Right cardiac atrium (tissue), 5 donors: ENCODE results near the gene ARHGEF26. TPM values are rescaled to one million over a fixed set of nuclear protein-coding genes. Genes with fewer than 3 reads are reported as not detected.

Experiments used
- ATAC-seq, 2 donors: fragments of 200-7000 bp; cut with Tn5 transposase; one replicate each; pipeline versions ENCODE4 v1.8.0 to v1.9.1; 2020; ENCODE audit warnings: moderate library complexity in 2 of 2, mild to moderate bottlenecking in 1 of 2
- DNase-seq, 3 donors: peaks; one replicate each; pipeline ENCODE4 v3.0.0-alpha.2; 2020
- H3K27ac ChIP-seq: one replicate; pipeline ENCODE4 v1.5.1; 2013; ENCODE audit warnings: mild to moderate bottlenecking, low read length, control low read depth, moderate library complexity
- H3K27me3 ChIP-seq: one replicate; pipeline ENCODE4 v1.6.1; 2013; ENCODE audit not compliant: control insufficient read depth, insufficient read depth
- H3K4me1 ChIP-seq: one replicate; pipeline ENCODE4 v1.6.1; 2013; ENCODE audit warnings: low read length; ENCODE audit not compliant: control insufficient read depth, insufficient read depth
- H3K4me3 ChIP-seq: one replicate; pipeline ENCODE4 v1.5.1; 2013; ENCODE audit warnings: low read length, control low read depth
- H3K9me3 ChIP-seq: one replicate; pipeline ENCODE4 v1.6.1; 2013; ENCODE audit warnings: low read length; ENCODE audit not compliant: control insufficient read depth
- WGBS: extraction: QIAGEN DNeasy Blood & Tissue Kit; methylation state at CpG from one replicate; pipeline ENCODE4 v1.1.7; 2013; 5-methylcytosine and 5-hydroxymethylcytosine counted together
- intact Hi-C, 4 donors: fragments of 100-400 bp; cut with DNase I; formaldehyde crosslinking; loops; one replicate each; pipeline versions ENCODE4 v1.11.0 to v1.14.0; 2022 to 2023
- polyA plus RNA-seq: library from polyadenylated mRNA; stranded (reverse); fragments of 200-250 nt; gene quantifications from one replicate; pipeline ENCODE4 v1.2.3, GENCODE V29; 2013
- total RNA-seq, 4 donors: library from RNA; stranded (reverse); fragmentation: NEBNext Ultra II Directional; extraction: Animal tissue kit (Norgen Biotek cat#: 25700); gene quantifications; one replicate each; pipeline ENCODE4 v1.2.1, GENCODE V29; 2021
- donor health status: healthy with polysubstance abuse.
- donor health status: DM: no; HTN: yes; CAD: no.
- donor health status: DM: no; HTN: no; CAD: no.
- donor health status: DM: no; HTN: yes; CAD: no; lungs with severe emphysema.
- donor health status: DM: yes; HTN: yes; CAD: no.

The ARHGEF26 gene
- total and polyA plus RNA-seq, 5 donors: 3.3 to 7.5 (median 5.0) TPM

DNA sequence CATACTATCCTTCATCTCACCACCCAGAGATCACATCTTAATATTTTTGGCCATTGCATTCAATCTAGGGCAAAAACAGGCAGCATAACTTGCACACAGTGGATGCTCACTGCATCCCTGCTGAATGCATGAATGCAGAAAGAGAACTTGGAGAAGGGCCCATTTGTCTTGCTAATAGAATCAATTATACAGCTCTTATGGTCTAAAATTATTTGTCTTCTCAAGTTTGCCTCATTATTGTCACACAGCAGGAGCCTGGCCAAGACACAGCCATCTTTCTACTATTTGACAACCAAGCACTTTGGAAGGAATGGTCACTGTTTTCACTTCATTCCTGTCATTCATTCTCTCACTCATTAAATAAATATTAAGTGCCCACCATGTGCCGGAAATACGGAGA, 1.2 kb upstream of the ARHGEF26 start:
- H3K27me3 ChIP-seq: no peaks in the 10 kb centered on the region
- H3K27ac ChIP-seq: no peak overlapping the region
- DNase-seq (no peak), ATAC-seq (no peak)
- no peaks in the 10 kb centered on the region for H3K9me3 ChIP-seq
- H3K4me3 ChIP-seq: no peak overlapping the region
- intact Hi-C loops: loop anchor here in 2 of 4 donors (10.0 kb wide), 2 partner anchors 125 to 135 kb away; no protein-coding TSS in a partner anchor
- no peaks in the 10 kb centered on the region for H3K4me1 ChIP-seq
- 82% methylated on average over 2 of the region's 2 CpGs for WGBS

DNA sequence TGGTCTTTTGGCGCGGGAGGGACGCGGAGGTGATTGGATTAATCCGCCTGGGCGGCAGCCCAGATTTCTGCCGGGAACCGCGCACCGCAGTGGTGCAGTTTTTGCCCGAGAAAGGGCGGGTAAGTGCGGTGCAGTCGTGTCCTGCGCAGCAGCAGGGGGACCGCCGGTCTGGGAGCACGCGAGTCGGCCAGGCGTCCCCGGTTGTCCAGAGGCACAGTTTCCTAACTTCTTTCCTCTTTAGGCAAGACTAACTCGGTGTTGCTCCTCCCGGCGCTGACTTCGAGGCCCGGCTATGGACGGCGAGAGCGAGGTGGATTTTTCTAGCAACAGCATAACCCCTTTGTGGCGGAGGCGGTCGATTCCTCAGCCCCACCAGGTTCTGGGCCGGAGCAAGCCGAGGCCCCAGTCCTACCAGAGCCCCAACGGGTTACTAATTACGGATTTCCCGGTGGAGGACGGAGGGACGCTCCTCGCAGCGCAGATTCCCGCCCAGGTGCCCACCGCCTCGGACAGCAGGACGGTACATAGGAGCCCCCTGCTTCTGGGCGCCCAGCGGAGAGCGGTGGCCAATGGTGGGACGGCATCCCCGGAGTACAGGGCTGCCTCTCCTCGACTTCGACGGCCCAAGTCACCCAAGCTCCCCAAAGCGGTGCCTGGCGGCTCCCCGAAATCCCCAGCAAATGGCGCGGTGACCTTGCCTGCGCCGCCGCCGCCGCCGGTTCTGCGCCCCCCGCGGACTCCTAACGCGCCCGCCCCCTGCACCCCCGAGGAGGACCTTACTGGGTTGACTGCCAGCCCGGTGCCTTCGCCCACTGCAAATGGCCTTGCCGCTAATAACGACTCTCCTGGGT, 736 bp downstream of the ARHGEF26 start:
- H3K4me1 ChIP-seq: no peaks in the 10 kb centered on the region
- peak overlapping the region; percentile 20 for H3K27ac ChIP-seq
- under 1% methylated on average over 76 of the region's 76 CpGs for WGBS
- no peaks in the 10 kb centered on the region for H3K27me3 ChIP-seq
- DNase-seq (peak; percentile 23 to 75 (median 68)), ATAC-seq (peak; percentile 80)
- H3K4me3 ChIP-seq: peak overlapping the region; percentile 63
- no peaks in the 10 kb centered on the region for H3K9me3 ChIP-seq
- intact Hi-C loops: loop anchor here in 2 of 4 donors (10.0 kb wide), 2 partner anchors 123 to 133 kb away; no protein-coding TSS in a partner anchor

DNA sequence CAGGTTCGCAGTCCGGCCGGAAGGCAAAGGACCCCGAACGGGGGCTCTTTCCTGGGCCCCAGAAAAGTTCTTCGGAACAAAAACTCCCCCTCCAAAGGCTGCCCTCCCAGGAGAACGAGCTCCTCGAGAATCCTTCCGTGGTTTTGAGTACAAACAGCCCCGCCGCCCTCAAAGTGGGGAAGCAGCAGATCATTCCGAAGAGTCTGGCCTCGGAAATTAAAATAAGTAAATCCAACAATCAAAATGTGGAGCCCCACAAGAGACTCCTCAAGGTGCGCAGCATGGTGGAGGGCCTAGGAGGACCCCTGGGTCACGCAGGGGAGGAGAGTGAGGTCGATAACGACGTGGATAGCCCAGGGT, 1.3 kb downstream of the ARHGEF26 start:
- 2% methylated on average over 18 of the region's 18 CpGs for WGBS
- peak in 1 of 3 donors; percentile 52 for DNase-seq
- H3K4me1 ChIP-seq: no peaks in the 10 kb centered on the region
- intact Hi-C loops: loop anchor here in 2 of 4 donors (10.0 kb wide), 2 partner anchors 122 to 132 kb away; no protein-coding TSS in a partner anchor
- peak overlapping the region; percentile 63 for H3K4me3 ChIP-seq
- H3K9me3 ChIP-seq: no peaks in the 10 kb centered on the region
- no peak for ATAC-seq
- peak overlapping the region; percentile 20 for H3K27ac ChIP-seq
- H3K27me3 ChIP-seq: no peaks in the 10 kb centered on the region

DNA sequence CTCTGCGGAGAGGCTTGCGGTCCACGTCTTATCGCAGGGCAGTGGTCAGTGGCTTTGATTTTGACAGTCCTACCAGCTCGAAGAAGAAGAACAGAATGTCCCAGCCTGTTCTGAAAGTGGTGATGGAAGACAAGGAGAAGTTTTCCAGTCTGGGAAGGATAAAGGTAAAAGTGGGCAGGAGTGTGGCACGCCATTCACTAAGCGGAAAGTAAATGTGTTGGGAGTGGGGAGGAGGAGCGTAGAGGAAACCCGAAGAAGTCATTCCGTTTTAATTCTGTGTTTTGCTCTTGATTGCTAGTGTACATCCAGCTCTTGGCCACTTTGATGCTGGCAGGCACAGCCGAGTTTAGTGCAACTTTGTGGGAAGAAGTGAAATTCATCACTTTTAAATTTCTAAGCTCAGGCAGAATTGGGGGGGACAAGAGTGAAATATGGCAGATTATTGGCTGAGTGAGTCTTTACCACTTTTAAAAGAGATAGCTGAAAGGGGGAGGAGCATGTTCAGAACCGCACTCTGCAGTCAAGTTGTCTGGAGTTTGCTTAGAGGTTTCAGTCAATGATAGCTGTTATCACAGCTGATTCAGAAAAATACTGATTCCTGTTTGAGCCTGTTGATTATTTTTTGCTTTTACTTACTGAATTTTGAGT, 1.8 kb downstream of the ARHGEF26 start:
- 9% methylated on average over 12 of the region's 12 CpGs for WGBS
- Histone ChIP-seq H3K9me3 (no peaks in the 10 kb centered on the region), H3K27ac (peak overlapping the region; percentile 7), H3K4me1 (no peaks in the 10 kb centered on the region), H3K27me3 (no peaks in the 10 kb centered on the region), H3K4me3 (peak overlapping the region; percentile 63)
- ATAC-seq (peak; percentile 13 to 19), DNase-seq (peak in 1 of 3 donors; percentile 52)
- intact Hi-C loops: loop anchor here in 2 of 4 donors (10.0 kb wide), 2 partner anchors 122 to 132 kb away; no protein-coding TSS in a partner anchor

DNA sequence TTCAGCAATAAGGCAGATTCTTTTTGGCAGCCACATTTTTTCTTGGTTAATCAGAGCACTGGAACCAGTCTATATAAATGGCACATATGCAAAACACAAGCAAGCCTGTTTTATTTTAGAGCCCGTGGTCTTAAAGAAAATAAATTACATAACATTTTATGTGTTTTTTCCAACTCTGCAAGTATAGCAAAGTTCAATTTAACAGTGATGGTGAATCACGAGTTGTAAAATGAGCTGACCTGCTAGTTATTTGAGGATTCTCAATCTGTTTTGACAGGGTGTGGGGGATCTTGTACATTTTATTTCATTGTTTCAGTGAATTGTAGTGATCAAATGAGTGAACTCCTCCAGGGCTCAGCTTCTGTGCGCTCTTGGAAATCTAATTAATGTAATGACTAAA, 2.7 kb downstream of the ARHGEF26 start:
- H3K4me3 ChIP-seq: peak overlapping the region; percentile 63
- H3K4me1 ChIP-seq: no peaks in the 10 kb centered on the region
- DNase-seq: no peak
- no peak for ATAC-seq
- no peaks in the 10 kb centered on the region for H3K27me3 ChIP-seq
- H3K9me3 ChIP-seq: no peaks in the 10 kb centered on the region
- WGBS: 56% methylated on average over 3 of the region's 3 CpGs
- intact Hi-C loops: loop anchor here in 2 of 4 donors (10.0 kb wide), 2 partner anchors 121 to 131 kb away; no protein-coding TSS in a partner anchor
- H3K27ac ChIP-seq: no peak overlapping the region

DNA sequence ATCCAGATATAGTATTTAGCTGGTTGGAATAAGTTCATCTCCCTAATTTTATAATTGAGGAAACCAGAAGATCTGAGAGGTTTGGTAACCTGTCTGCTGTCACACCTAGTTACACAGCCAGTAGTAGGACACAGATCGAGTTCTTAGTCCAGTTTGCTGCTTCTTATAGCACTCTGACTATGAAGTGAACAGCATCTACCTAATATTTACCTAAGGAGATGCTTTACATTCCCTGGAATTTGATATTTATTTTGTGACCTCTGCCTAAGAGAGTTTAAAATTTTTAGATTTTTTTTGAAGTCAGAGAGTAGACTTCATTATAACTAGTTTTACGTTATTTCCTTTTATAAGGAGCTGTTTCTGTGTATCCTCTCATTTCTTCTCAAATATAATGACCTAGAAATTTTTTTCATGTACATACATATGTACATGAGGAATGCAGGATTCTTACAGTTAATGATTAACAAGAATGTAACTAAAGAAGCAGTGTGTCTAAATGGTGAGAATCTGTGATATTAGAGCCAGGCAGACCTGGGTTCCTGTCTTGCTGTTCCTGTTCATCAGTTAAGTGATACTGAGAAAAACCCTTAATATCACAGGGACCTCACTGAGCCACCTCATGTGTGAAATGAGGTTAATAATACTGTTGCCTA, 4.3 kb downstream of the ARHGEF26 start:
- DNase-seq: no peak
- H3K4me1 ChIP-seq: no peaks in the 10 kb centered on the region
- H3K27me3 ChIP-seq: no peaks in the 10 kb centered on the region
- no peak overlapping the region for H3K27ac ChIP-seq
- intact Hi-C loops: loop anchor here in 2 of 4 donors (10.0 kb wide), 2 partner anchors 119 to 129 kb away; no protein-coding TSS in a partner anchor
- no peaks in the 10 kb centered on the region for H3K9me3 ChIP-seq
- ATAC-seq: no peak
- 89% methylated on average over 2 of the region's 2 CpGs for WGBS
- no peak overlapping the region for H3K4me3 ChIP-seq

DNA sequence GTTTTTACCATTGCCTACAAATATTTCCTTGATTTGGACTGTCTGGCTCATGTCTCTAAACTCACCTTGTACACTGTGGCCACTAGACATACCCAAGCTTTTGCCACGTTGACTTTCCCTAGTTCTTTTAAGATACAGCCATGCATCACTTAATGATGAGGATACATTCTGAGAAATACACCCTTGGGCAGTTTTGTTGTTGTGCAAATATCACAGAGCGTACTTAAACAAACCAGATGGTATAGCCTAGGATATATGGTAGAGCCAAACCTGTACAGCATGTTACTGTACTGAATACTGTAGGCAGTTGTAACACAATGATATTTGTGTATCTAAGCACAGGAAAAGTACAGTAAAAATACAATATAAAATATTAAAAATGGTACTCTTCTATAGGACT, 5.5 kb downstream of the ARHGEF26 start:
- H3K4me3 ChIP-seq: no peak overlapping the region
- WGBS: 93% methylated on average over 2 of the region's 2 CpGs
- ATAC-seq: no peak
- DNase-seq: no peak
- intact Hi-C loops: loop anchor here in 2 of 4 donors (10.0 kb wide), 2 partner anchors 118 to 128 kb away; no protein-coding TSS in a partner anchor
- H3K9me3 ChIP-seq: no peaks in the 10 kb centered on the region
- H3K27me3 ChIP-seq: no peaks in the 10 kb centered on the region
- H3K27ac ChIP-seq: no peak overlapping the region
- no peaks in the 10 kb centered on the region for H3K4me1 ChIP-seq

DNA sequence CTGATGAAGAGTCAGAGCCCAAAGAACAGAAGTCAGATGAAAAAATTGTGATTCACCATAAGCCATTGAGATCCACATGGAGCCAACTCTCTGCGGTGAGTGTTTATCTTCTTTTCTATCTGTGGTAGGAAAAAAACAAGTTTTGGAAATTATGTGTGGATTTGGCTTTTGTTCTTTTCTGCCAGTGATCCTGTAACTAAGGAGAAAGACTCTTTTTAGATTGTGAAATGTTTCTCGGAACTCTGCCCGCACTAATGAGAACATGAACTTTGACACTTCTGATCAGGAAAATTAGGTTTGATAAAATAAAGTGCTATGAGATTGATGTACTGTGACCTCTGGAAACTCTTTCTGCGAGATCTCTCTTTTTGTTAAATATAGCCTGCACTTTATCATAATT, 8.4 kb downstream of the ARHGEF26 start:
- Histone ChIP-seq H3K27me3 (no peaks in the 10 kb centered on the region), H3K4me1 (no peaks in the 10 kb centered on the region), H3K9me3 (no peaks in the 10 kb centered on the region), H3K4me3 (no peak overlapping the region), H3K27ac (no peak overlapping the region)
- intact Hi-C loops: loop anchor here in 2 of 4 donors (10.0 kb wide), 2 partner anchors 115 to 125 kb away; no protein-coding TSS in a partner anchor
- WGBS: 82% methylated on average over 4 of the region's 4 CpGs
- DNase-seq (no peak), ATAC-seq (no peak)

DNA sequence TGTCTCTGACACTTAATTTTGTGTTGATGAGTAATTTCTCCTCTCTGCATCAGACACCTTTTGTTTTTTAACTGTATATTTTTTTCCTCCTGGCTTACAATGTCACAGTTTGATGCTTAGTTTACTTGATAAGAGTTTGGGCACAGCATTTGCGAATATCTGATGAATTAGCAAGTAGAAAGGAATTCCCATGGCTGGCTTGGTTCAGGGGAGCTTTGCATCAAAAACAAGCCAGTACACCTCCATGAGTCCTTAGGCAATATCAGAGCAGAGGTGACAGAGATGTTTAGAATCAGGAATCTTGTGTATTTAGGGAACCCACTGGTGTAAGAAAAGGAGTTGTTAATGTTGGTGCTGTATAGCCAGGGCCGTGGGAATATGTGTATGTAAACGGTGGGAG, 9.3 kb downstream of the ARHGEF26 start:
- Histone ChIP-seq H3K9me3 (no peaks in the 10 kb centered on the region), H3K27me3 (no peaks in the 10 kb centered on the region), H3K4me1 (no peaks in the 10 kb centered on the region), H3K4me3 (no peak overlapping the region), H3K27ac (no peak overlapping the region)
- intact Hi-C loops: no loop called here
- no peak for DNase-seq
- ATAC-seq: no peak
- WGBS: 84% methylated on average over 3 of the region's 3 CpGs

DNA sequence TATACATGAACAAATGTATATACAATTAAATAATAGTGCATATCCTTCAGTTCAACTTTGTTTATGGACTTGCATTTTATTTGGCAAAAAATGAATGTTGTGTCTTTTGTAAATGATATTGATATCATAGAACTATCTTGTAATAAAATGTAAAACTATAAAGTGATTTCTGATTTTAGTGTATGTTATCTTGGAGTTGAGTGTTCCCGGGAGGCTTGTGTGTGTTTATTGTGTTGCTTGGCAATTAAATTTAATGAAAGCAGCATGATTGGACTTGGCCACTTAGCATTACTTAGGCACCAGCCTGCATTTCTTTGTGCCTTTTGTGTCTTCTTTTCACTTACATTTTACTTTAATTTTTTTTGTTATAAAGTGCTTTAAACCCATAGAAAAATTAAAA, 10.6 kb downstream of the ARHGEF26 start:
- no peaks in the 10 kb centered on the region for H3K4me1 ChIP-seq
- DNase-seq: no peak

More for the DNA sequence above, 10.6 kb downstream of the ARHGEF26 start:
- WGBS: 40% methylated on average over 1 of the region's 1 CpG
- Histone ChIP-seq H3K4me3 (no peak overlapping the region), H3K27ac (no peak overlapping the region), H3K9me3 (no peaks in the 10 kb centered on the region), H3K27me3 (no peaks in the 10 kb centered on the region)
- intact Hi-C loops: no loop called here
- no peak for ATAC-seq
